Measurements from ENCODE around the gene JPH3.

GRCh38 chr16:87677830-87678229, 75.5 kb downstream of the JPH3 start:
- TF ChIP-seq POLR2A (IDR thresholded peaks at IDR 0.05), result no peak
- no peak for TF ChIP-seq CTCF (IDR thresholded peaks at IDR 0.05)
